HUES48 (cell line): ENCODE results near the gene KDM4F.

Experiments
- H3K27ac ChIP-seq: one replicate; pipeline ENCODE4 v1.7.0; 2013; ENCODE audit warnings: low read depth, low read length, inconsistent platforms
- H3K27me3 ChIP-seq: 2 replicates; pipeline ENCODE4 v1.6.1; 2013; ENCODE audit warnings: mild to moderate bottlenecking, low read length; ENCODE audit not compliant: control insufficient read depth, insufficient read depth
- H3K36me3 ChIP-seq: 2 replicates; pipeline ENCODE4 v1.6.1; 2013; ENCODE audit warnings: low read length; ENCODE audit not compliant: control insufficient read depth, insufficient read depth
- H3K4me1 ChIP-seq: 2 replicates; pipeline ENCODE4 v1.6.1; 2013; ENCODE audit warnings: mild to moderate bottlenecking, low read length; ENCODE audit not compliant: control insufficient read depth, insufficient read depth
- H3K4me3 ChIP-seq: 2 replicates; pipeline ENCODE4 v1.5.1; 2013; ENCODE audit warnings: mild to moderate bottlenecking, low read depth, low read length
- H3K9ac ChIP-seq: 2 replicates; pipeline ENCODE4 v1.6.1; 2013; ENCODE audit warnings: mild to moderate bottlenecking, low read depth, low read length, moderate library complexity
- H3K9me3 ChIP-seq: 2 replicates; pipeline ENCODE4 v1.6.1; 2013; ENCODE audit warnings: low read length; ENCODE audit not compliant: control insufficient read depth, insufficient read depth

Gene KDM4F

DNA sequence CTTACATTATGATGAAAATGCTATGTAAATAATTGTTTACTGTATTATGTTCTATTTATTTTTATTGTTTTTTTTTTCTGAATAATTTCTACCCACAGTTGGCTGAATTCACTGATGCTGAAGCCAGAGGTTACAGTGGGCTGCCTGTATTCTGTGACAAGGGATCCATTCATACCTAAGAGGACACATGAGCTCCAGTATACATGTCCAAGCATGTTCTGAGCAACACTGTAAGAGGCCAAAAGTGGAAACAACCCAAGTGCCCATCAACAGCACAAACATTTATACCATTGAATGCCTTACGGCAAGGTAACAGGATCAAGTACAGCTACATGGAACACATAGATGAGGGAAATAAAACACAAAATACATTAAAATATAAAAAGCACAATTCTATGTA lies 16.1 kb downstream of the KDM4F start:
- peaks cover 13% of the 10 kb centered on the region for H3K4me1 ChIP-seq
- no peak overlapping the region for H3K4me3 ChIP-seq
- H3K27me3 ChIP-seq: peaks cover 14% of the 10 kb centered on the region
- no peaks in the 10 kb centered on the region for H3K36me3 ChIP-seq
- H3K9me3 ChIP-seq: no peaks in the 10 kb centered on the region
- H3K27ac ChIP-seq: no peak overlapping the region
- no peak overlapping the region for H3K9ac ChIP-seq

DNA sequence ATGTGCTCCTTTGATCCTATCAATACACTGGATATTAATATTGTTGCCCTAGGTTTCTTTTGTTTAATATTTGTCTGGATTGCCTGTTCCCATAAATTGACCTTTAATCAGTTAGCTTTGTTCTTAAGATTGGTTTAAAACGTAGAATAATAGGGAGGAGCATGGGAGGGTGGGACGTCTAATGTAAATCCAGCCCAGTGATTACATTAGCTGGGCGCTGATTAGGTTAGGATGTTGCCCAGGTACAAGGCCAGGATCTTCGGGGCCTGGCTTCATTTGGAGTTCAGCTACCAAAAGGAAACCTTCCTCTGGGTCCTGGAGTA lies 17.5 kb downstream of the KDM4F start, which contains the start of gene SRSF8:
SRSF8 (plus strand) TSS at position 204 of the 323 bp plus-strand sequence. CDS start 308 bp downstream, outside the sequence.
- Histone ChIP-seq H3K9me3 (no peaks in the 10 kb centered on the region), H3K4me1 (peaks cover 13% of the 10 kb centered on the region), H3K36me3 (no peaks in the 10 kb centered on the region), H3K4me3 (peak within 1 kb of the TSS; percentile 88), H3K27me3 (peaks cover 10% of the 10 kb centered on the region), H3K27ac (peak within 1 kb of the TSS; percentile 73), H3K9ac (peak within 1 kb of the TSS; percentile 81)

DNA sequence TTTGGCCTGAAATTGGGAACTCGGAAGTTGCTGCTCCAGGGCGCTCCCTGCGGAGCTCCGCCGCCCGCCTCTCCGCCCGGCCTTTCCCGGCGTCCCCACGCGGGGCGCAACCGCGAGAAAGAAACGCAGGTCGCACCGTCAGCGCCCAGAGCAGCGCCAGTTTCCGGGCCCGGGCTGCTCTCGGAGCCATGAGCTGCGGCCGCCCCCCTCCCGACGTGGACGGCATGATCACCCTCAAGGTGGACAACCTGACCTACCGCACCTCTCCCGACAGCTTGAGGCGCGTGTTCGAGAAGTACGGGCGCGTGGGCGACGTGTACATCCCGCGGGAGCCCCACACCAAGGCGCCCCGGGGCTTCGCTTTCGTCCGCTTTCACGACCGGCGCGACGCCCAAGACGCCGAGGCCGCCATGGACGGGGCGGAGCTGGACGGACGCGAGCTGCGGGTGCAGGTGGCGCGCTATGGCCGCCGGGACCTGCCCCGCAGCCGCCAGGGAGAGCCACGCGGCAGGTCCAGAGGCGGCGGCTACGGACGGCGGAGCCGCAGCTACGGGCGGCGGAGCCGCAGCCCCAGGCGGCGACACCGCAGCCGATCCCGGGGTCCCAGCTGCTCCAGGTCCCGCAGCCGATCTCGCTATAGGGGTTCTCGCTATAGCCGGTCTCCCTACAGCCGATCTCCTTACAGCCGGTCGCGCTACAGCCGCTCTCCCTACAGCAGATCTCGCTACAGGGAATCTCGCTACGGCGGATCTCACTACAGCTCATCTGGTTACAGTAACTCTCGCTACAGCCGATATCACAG lies 18.0 kb downstream of the KDM4F start:
- H3K27ac ChIP-seq: peak overlapping the region; percentile 73
- H3K36me3 ChIP-seq: no peaks in the 10 kb centered on the region
- peaks cover 10% of the 10 kb centered on the region for H3K27me3 ChIP-seq
- H3K9me3 ChIP-seq: no peaks in the 10 kb centered on the region
- peak overlapping the region; percentile 88 for H3K4me3 ChIP-seq
- peaks cover 13% of the 10 kb centered on the region for H3K4me1 ChIP-seq
- H3K9ac ChIP-seq: peak overlapping the region; percentile 81

DNA sequence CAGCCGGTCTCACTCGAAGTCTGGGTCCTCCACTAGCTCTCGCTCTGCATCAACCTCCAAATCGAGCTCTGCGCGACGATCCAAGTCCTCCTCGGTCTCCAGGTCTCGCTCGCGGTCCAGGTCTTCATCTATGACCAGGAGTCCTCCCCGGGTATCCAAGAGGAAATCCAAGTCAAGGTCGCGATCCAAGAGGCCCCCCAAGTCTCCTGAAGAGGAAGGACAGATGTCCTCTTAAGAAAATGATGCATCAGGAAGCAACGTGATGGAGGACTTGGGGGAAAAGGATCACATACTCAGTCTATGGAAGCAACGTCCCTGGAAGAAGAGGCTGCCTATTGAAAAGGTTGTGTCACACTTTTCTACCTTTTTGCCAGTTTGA lies 18.6 kb downstream of the KDM4F start:
- Histone ChIP-seq H3K27me3 (peaks cover 10% of the 10 kb centered on the region; the same call in 1 of the 2 replicates), H3K36me3 (no peaks in the 10 kb centered on the region), H3K9me3 (no peaks in the 10 kb centered on the region), H3K27ac (peak overlapping the region; percentile 73), H3K4me3 (peak overlapping the region; percentile 88), H3K9ac (peak overlapping the region; percentile 81), H3K4me1 (peaks cover 13% of the 10 kb centered on the region)

GRCh38 chr11:95068549-95068948 lies 19.3 kb downstream of the KDM4F start:
- H3K9me3 ChIP-seq: no peaks in the 10 kb centered on the region
- no peak overlapping the region for H3K9ac ChIP-seq
- H3K4me3 ChIP-seq: peak overlapping the region; percentile 88
- H3K27me3 ChIP-seq: peaks cover 10% of the 10 kb centered on the region; the same call in 1 of the 2 replicates
- H3K27ac ChIP-seq: no peak overlapping the region
- peaks cover 13% of the 10 kb centered on the region for H3K4me1 ChIP-seq
- H3K36me3 ChIP-seq: no peaks in the 10 kb centered on the region

DNA sequence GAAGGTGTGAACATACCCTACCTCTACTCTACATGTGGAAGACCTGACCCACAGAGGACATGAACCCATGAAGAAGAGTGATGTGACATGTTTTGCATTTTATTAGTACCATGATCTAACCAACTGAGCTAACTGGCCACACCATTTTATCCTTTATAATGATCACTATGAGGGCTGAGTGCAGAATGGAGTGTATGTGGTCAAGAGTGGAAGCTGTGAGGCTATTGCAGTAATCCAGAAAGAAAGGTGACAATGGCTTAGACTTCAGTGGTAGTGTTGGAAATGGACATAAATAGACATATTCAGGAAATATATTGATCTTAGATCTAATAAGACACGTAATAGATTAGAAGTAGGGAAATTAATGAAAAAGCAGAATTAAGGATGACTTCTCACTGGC lies 21.2 kb downstream of the KDM4F start:
- H3K4me3 ChIP-seq: no peak overlapping the region
- no peaks in the 10 kb centered on the region for H3K36me3 ChIP-seq
- no peaks in the 10 kb centered on the region for H3K9me3 ChIP-seq
- H3K4me1 ChIP-seq: peaks cover 13% of the 10 kb centered on the region
- H3K27me3 ChIP-seq: peaks cover 10% of the 10 kb centered on the region; the same call in 1 of the 2 replicates
- H3K9ac ChIP-seq: no peak overlapping the region
- H3K27ac ChIP-seq: no peak overlapping the region

GRCh38 chr11:95072948-95073347 lies 23.7 kb downstream of the KDM4F start:
- Histone ChIP-seq H3K9ac (no peak overlapping the region), H3K9me3 (no peaks in the 10 kb centered on the region), H3K36me3 (no peaks in the 10 kb centered on the region), H3K4me1 (peaks cover 13% of the 10 kb centered on the region; the same call in 1 of the 2 replicates), H3K27ac (no peak overlapping the region), H3K4me3 (no peak overlapping the region), H3K27me3 (peaks cover 9% of the 10 kb centered on the region; the same call in 1 of the 2 replicates)

- Histone ChIP-seq H3K27me3 (no peaks in the 10 kb centered on the region), H3K4me1 (0 out of 2 replicates have a peak, but pooled peaks cover 6% of the 10 kb centered on the region), H3K9ac (no peak overlapping the region), H3K36me3 (no peaks in the 10 kb centered on the region), H3K27ac (no peak overlapping the region), H3K4me3 (no peak overlapping the region), H3K9me3 (no peaks in the 10 kb centered on the region)
These were observed 25.8 kb downstream of the KDM4F start for GRCh38 chr11:95074792-95075563.

- Histone ChIP-seq H3K4me3 (no peak overlapping the region), H3K36me3 (no peaks in the 10 kb centered on the region), H3K4me1 (0 out of 2 replicates have a peak, but pooled peaks cover 6% of the 10 kb centered on the region), H3K27me3 (no peaks in the 10 kb centered on the region), H3K9me3 (no peaks in the 10 kb centered on the region), H3K9ac (no peak overlapping the region), H3K27ac (no peak overlapping the region)
These were observed 27.2 kb downstream of the KDM4F start for GRCh38 chr11:95076416-95076815.

GRCh38 chr11:95076981-95077380 lies 27.8 kb downstream of the KDM4F start:
- H3K27me3 ChIP-seq: no peaks in the 10 kb centered on the region
- H3K36me3 ChIP-seq: no peaks in the 10 kb centered on the region
- H3K4me1 ChIP-seq: 0 out of 2 replicates have a peak, but pooled peaks cover 6% of the 10 kb centered on the region
- no peak overlapping the region for H3K4me3 ChIP-seq
- no peaks in the 10 kb centered on the region for H3K9me3 ChIP-seq
- H3K27ac ChIP-seq: no peak overlapping the region
- H3K9ac ChIP-seq: no peak overlapping the region

DNA sequence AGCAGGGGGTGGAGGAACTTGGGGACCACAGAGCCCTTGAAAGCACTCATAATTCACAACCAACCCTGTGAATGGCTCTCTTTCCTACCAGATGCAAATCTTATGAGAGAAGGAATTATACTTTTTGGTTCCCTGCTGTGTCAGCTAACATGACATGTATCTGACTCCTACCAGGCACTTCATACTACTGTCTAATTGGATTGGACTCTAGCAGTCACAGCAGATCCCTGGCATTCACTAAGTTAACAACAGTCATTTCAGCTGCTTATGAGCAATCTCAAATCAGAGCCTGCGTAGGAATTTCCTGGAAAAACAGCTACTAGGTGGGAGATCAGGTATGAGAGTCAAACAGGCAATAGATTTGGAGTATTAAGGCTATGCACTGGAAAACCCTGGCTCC lies 29.3 kb downstream of the KDM4F start:
- Histone ChIP-seq H3K36me3 (no peaks in the 10 kb centered on the region), H3K27me3 (no peaks in the 10 kb centered on the region), H3K4me3 (no peak overlapping the region), H3K27ac (no peak overlapping the region), H3K9me3 (no peaks in the 10 kb centered on the region), H3K4me1 (0 out of 2 replicates have a peak, but pooled peaks cover 6% of the 10 kb centered on the region), H3K9ac (no peak overlapping the region)
